Midbrain (tissue), 1 donor: ENCODE results near the gene DRAM1.
"Not testable (repeated sequence)": the region's sequence is repeated elsewhere in the genome, so short reads cannot be mapped to it uniquely, and the experiment has no call there.

Experiments
- DNase-seq: peaks from one replicate; lab custom pipeline; 2025; lab: John Stamatoyannopoulos, UW

Gene DRAM1

DNA sequence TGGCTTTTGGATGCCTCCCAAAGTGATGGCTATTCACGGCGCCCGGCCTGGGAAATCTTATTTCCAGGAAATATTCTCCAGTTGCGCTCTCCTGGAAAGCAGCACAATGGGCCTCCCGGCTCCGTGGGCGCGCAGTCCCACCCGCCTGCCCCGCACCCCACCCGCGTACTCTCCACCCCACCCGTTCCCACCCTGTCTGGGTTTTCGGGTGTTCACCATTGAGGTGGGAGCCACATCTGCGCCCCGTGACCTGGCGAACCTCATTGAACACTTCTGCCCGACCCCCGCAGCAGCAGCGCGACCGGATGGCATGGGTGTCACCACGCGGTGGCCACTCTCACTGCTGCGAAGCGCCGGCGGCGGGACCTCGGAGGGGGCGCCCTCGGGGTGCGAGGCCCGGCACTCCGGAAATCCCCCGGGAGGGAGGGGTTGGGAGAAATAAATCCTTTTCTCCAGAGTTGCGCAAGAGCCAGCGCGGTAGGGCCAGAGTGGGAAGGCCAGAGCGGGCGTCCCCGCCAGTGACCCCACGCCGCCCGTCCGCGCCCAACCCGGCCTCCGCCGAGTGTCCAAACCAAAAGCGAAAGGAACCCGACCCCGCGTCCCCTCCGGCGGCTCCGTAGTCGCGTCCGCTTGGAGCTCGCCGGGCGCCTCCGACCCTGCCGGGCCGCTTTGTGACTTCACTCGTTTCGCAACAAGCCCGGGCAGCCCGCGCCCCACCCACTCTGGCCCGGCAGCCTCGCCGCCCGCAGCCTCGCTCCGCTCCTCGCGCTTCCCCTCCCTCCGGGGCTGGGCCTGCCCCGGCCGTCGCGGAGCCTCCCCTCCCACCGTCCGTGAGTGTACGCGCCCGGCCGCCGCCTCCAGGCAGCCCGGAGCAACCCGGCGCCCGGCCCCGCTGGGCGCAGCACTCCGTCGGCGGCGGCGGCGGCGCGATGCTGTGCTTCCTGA lies at the start of gene DRAM1:
DRAM1 (plus strand) TSS at position 720 of the 945 bp plus-strand sequence; CDS start at position 930, 210 bp downstream.
- peak; percentile 57 for DNase-seq

GRCh38 chr12:101828463-101829196 lies 48.8 kb upstream of the DRAM1 start:
- DNase-seq = no peak

DNA sequence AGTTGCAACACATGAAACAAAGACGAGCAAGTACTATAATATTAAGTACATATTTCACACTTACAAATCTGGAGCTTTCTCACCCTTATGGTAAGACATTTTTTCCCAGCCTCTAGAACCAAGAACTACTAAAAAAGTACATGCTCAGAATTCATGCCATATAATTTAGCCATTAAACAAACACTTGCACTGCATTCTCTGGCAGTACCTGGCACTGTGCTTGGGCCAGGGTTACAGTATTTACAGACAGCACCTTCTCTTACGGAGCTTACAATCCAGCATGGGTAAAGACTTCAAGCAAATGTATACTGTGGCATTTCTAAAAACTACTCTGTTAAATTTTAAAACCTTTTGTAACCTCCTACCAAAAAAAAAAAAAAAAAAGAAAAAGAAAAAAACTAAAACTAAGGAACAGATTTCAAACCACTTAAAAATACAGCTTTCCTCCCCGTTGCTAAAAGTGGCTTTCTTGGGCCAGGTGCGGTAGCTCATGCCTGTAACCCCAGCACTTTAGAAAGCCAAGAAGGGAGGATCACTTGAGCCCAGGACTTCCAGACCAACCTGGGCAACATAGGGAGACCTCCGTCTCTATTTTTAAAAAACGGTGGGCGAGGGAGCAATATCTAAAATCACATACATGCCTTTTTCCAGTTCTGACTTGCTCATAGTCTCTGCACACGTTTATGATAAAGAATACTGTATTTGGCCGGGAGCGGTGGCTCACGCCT lies 47.6 kb upstream of the DRAM1 start:
- DNase-seq = no peak

GRCh38 chr12:101830367-101831325 lies 46.7 kb upstream of the DRAM1 start, which contains the start of gene GNPTAB:
TSS of gene GNPTAB (minus strand) at chr12:101830959. CDS start at chr12:101830675, 284 bp downstream.
- peak; percentile 91 for DNase-seq

GRCh38 chr12:101832030-101832429 lies 45.4 kb upstream of the DRAM1 start:
- no peak for DNase-seq

- no peak for DNase-seq
Measured at GRCh38 chr12:101838628-101839323, 38.6 kb upstream of the DRAM1 start.

DNA sequence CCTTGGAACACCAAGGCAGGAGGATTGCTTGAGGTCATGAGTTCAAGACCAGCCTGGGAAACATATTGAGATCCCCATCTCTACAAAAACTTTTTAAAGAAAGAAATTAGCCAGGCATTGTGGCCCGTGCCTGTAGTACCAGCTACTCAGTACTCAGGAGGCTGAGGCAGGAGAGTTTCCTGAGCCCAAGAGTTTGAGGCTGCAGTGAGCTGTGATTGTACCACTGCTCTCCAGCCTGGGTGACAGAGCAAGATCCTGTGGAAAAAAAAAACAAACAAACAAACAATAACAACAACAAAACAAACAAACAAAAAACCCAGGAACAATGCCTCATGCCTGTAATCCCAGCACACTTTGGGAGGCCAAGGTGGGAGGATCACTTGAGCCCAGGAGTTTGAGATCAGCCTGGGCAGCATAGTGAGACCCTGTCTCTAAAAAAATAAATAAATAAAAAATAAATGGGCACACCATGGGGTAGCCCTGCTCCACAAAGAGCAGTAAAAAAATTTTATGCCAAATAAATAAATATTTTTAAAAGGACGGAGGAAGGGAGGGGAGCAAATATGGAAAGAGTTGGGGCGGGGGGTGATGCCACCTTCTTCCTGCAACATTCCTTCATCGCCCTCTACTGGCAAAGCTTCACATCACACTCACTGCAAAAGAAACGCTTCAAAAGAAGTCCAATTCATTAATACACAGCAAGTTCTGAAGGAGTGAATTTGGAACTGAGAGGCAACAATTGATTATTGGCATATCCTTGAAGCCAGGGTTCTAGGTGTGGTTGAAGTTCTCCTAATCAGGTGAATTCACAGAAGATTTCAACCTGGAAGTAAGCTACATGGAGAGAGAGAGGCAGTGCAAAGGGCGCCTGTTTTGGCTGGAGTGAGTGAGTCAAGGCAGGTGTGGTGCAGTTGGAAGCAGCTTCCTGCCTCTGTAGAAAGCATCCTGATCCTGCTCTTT lies 37.8 kb upstream of the DRAM1 start:
- DNase-seq = peak; percentile 54

- no peak for DNase-seq
Measured at GRCh38 chr12:101841069-101841468, 36.3 kb upstream of the DRAM1 start.

- DNase-seq = no peak
Measured at GRCh38 chr12:101845137-101845711, 32.2 kb upstream of the DRAM1 start.

DNA sequence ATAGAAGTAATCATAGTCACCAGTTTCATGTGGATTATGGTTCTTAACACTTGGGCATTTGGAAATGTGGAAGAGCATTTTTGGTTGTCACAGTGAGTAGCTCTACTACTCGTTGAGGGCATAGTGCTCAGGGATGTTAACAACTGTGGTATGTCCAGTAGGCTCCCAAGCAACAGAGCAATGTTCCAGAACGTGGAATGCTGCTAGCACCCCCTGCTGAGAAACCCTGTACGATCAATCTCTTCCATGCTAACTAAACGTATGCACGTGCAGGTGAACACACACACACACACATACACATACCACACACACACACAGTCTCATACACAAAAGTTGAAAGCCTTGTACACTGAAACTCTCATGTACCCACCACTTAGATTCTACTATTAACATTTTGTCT lies 30.1 kb upstream of the DRAM1 start:
- DNase-seq = no peak

GRCh38 chr12:101850199-101850598 lies 27.2 kb upstream of the DRAM1 start:
- DNase-seq = no peak

GRCh38 chr12:101852998-101853397 lies 24.4 kb upstream of the DRAM1 start:
- no peak for DNase-seq

- no peak for DNase-seq
Measured at GRCh38 chr12:101854747-101855146, 22.6 kb upstream of the DRAM1 start.

- no peak for DNase-seq
Measured at GRCh38 chr12:101855364-101855884, 22.0 kb upstream of the DRAM1 start.

DNA sequence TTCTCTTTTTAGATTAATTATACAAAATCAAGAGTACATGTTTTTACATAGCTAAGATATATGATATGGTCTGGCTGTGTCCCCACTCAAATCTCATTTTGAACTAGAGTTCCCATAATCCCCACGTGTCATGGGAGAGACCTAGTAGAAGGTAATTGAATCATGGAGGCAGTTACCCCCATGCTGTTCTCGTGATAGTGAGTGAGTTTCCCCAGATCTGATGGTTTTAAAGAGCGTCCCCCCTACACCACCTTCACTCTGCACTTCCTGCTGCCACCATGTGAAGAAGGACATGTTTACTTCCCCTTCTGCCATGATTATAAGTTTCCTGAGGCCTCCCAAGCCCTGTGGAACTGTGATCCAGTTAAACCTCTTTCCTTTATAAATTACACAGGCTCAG lies 21.4 kb upstream of the DRAM1 start:
- DNase-seq = no peak

- not testable (repeated sequence) for DNase-seq
Measured at GRCh38 chr12:101856614-101857013, 20.8 kb upstream of the DRAM1 start.

GRCh38 chr12:101857043-101857558 lies 20.3 kb upstream of the DRAM1 start:
- no peak for DNase-seq

DNA sequence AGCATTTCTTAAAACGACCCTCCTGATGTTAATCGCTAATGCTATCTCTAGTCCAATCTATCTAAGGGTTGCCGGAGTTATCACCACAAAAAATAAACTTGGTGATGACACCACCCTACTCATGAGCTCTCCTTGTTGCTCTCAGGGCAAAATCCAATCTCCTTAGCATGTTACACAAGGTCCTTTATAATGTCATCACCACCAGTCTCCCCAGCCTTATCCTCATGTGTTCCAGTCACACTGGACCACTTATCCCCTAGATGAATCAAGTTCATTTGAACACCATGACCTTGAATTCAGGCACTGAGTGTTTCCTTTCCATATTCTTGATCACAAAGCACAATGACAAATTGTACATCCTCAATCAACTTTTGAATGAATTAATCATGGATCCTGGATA lies 19.0 kb upstream of the DRAM1 start:
- DNase-seq = no peak
